Esophagus squamous epithelium (tissue), 4 donors: Measurements from ENCODE around the gene ZDHHC11B.
"Not testable (repeated sequence)": the region's sequence is repeated elsewhere in the genome, so short reads cannot be mapped to it uniquely, and the experiment has no call there.

ENCODE experiments used
- CTCF ChIP-seq, 6 experiments: fragments of 450-650 bp in 4 of 6; fragments of 200-600 bp in 2 of 6; sonication (generic) in 2 of 6; IDR thresholded peaks; one replicate each; pipeline ENCODE4 v1.5.1; 2016 to 2019; ENCODE audit warnings: antibody characterized with exemption in 6 of 6, mild to moderate bottlenecking in 4 of 6, moderate library complexity in 4 of 6
- POLR2A ChIP-seq, 4 donors: fragments of 450-650 bp; IDR thresholded peaks; one replicate each; pipeline ENCODE4 v1.6.1; 2017; ENCODE audit warnings: antibody characterized with exemption in 4 of 4, mild to moderate bottlenecking in 4 of 4, moderate library complexity in 3 of 4

GRCh38 chr5:788703-789102 is 4.2 kb upstream of the ZDHHC11B start:
- TF ChIP-seq CTCF, POLR2A (IDR thresholded peaks at IDR 0.05): not testable (repeated sequence)
